Epithelial cell of proximal tubule (primary cell): ENCODE results near the gene SLC16A8. TPM values are rescaled to one million over a fixed set of nuclear protein-coding genes. Genes with fewer than 3 reads are reported as not detected.

ENCODE experiments used
- DNase-seq: peaks from one replicate; pipeline ENCODE4 v3.0.0-alpha.2; 2011; ENCODE audit warnings: low read depth
- H3K4me3 ChIP-seq: 2 replicates; pipeline ENCODE4 v1.5.1; 2011; ENCODE audit warnings: low read depth, mild to moderate bottlenecking, low read length
- CTCF ChIP-seq: conservative IDR thresholded peaks from 2 replicates; pipeline ENCODE4 v1.5.1; 2012; ENCODE audit warnings: low read depth, mild to moderate bottlenecking, low read length
- total RNA-seq: library from RNA; depleted of rRNA; stranded (reverse); fragments of >200 nt; gene quantifications from 2 replicates; pipeline ENCODE4 v1.2.3, GENCODE V29; 2015

The SLC16A8 gene
- total RNA-seq, 1 donor from 2014 or later: 0.06 TPM

- no peak for TF ChIP-seq CTCF
- peak overlapping the region; percentile 84 for H3K4me3 ChIP-seq
- DNase-seq: no peak
Measured at GRCh38 chr22:38112381-38112780, 28.4 kb upstream of the SLC16A8 start.

DNA sequence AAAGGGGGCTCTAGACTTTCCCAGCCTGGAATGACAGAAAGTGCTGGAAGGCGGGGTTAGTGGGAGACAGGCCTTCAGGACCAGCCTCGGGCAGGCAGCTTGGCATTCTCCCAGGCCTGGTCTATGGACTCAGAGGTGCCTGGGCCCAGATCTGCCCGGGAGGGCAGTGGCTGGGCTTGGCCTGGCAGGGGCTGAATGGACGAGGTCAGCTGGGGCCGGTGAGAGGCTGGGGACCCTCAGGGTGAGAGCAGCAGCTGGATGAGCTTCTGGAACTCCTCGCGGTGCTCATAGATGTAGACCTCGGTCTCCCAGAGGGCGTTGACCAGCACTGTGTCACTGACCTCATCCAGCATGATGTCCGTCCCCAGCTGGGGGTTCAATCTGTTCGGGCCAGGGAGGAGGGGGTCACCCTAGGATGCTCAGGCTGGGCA is 28.0 kb upstream of the SLC16A8 start:
- DNase-seq: no peak
- peak overlapping the region; percentile 84 for H3K4me3 ChIP-seq
- no peak for TF ChIP-seq CTCF

DNA sequence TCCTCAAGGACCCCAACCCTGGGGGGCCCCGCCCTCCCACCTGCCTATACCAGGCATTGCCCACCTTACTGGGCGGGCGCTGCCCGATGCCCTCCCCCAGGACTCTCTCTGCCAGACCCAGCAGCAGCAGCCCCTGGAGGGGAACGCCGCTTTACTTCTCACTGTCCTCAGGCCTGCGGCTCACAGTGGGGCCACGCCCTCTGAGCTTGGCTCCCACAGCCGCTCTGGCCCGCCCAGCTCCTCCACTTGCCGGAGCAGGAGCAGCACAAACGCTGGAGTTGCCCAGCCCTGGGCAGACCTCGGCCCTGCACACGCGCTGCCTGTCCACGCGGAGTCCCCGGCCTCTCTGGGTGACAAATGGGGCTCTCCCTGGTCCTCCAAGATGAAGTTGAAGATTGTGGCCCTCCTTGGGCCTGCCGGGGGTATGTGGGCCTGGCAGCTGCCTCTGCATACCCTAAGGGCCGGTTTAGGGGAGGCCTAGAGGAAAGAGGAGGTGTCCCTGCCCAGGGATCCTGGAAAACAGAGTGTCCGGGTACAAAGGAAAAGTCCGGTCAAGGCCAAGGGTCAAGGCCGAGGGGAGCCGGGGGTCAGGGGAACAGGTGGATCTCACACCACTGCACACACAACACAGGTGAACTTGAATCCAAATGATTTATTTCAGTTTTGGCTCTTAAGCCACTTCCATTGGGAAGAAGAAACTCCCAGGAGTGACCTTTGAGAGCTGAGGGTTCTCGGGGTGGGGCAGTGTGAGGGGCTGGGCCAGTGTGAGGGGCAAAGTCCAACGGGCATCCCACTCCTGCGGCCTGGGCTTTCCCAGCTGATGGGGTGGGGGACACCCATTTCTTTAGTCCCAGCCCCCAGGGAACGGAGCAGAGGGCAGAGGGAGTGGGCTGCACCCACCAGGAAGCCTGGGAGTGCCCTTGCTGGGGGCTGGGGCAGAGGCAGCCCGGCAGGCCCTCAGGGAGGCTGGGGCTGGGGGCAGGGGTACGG is 27.2 kb upstream of the SLC16A8 start:
- no peak for TF ChIP-seq CTCF
- no peak for DNase-seq
- peak overlapping the region; percentile 84 for H3K4me3 ChIP-seq

- DNase-seq: peak; percentile 54
- TF ChIP-seq CTCF: no peak
- H3K4me3 ChIP-seq: peak within 1 kb of the TSS; percentile 84
Measured at GRCh38 chr22:38110008-38110862, 26.3 kb upstream of the SLC16A8 start, which contains the start of gene BAIAP2L2. Gene BAIAP2L2, minus strand, starts transcription at chr22:38110684. Its CDS starts 159 bp downstream, at chr22:38110525.

GRCh38 chr22:38109371-38110001 is 25.5 kb upstream of the SLC16A8 start:
- no peak for DNase-seq
- TF ChIP-seq CTCF: no peak
- peak overlapping the region; percentile 84 for H3K4me3 ChIP-seq

GRCh38 chr22:38108561-38109319 is 24.8 kb upstream of the SLC16A8 start:
- no peak for TF ChIP-seq CTCF
- H3K4me3 ChIP-seq: no peak overlapping the region
- DNase-seq: no peak
